ENCODE measurements around the gene CLDN20. TPM values are rescaled to one million over a fixed set of nuclear protein-coding genes. Genes with fewer than 3 reads are reported as not detected.

The CLDN20 gene
- total RNA-seq, 2 experiments from 2014 or later, result not detected

DNA sequence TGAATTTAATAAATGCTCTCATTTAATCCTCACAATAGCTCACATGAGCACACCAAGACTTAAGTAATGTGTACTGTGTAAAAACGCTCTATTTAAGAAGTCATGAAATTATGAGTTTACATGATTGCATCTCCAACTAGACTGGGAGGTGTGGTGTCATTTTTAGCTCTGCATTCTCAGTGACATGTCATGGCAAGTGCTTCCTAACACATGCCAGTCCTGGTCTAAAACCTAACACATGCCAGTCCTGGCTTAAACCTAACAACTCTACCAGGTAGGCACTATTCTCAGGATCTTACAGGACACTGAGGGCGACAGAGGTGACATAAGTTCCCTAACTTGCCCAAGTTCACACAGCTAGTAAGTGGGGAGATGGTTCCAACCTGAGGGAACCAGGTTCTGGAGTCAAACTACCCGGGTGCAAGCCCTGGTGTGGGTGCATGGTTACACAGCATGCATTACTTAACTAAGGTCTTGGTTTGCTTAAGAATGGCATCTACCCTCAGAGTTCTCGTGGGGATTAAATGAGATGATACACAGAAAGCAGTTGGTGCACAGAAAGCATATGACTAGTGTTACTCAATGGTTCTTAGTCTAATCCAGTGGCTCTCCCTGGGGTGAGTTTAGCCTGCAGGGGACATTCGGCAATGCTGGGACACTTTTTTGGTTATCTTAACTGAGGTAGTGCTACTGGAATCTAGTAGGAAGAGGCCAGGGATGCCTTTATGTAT lies 14.7 kb downstream of the CLDN20 start:
- H3K27ac Mint-ChIP-seq, result no peak overlapping the region

GRCh38 chr6:155284775-155285174 lies 21.0 kb downstream of the CLDN20 start:
- H3K9me3 Mint-ChIP-seq (ENCODE audit: low read depth), result no peaks in the 10 kb centered on the region

More for the DNA sequence above, 14.7 kb downstream of the CLDN20 start:
- H3K4me1 Mint-ChIP-seq, result peaks cover 2% of the 10 kb centered on the region
- no peaks in the 10 kb centered on the region for H3K9me3 Mint-ChIP-seq (ENCODE audit: low read depth)
- peaks cover 19% of the 10 kb centered on the region for H3K36me3 Mint-ChIP-seq
- no peaks in the 10 kb centered on the region for H3K27me3 Mint-ChIP-seq
- ATAC-seq, result no peak
- DNase-seq, result no peak
- no peak overlapping the region for H3K4me3 Mint-ChIP-seq
- CTCF ChIA-PET, result interaction anchor here (0.8 to 1.0 kb wide), 3 partner anchors 31 to 350 kb away, joined by 3 read pairs; no protein-coding TSS in a partner anchor

GRCh38 chr6:155287762-155288161 lies 23.9 kb downstream of the CLDN20 start:
- Mint-ChIP-seq H3K4me3 (no peak overlapping the region), H3K27me3 (no peaks in the 10 kb centered on the region), H3K36me3 (peaks cover 42% of the 10 kb centered on the region), H3K9me3 (ENCODE audit: low read depth) (no peaks in the 10 kb centered on the region), H3K27ac (no peak overlapping the region), H3K4me1 (peaks cover 12% of the 10 kb centered on the region)
- CTCF ChIA-PET, result interaction anchor here (2.7 kb wide), 1 partner anchor 11 kb away, joined by 10 read pairs; no protein-coding TSS in a partner anchor
- DNase-seq, result no peak
- ATAC-seq, result no peak

More at GRCh38 chr6:155284775-155285174, 21.0 kb downstream of the CLDN20 start:
- H3K4me1 Mint-ChIP-seq, result peaks cover 6% of the 10 kb centered on the region
- no peaks in the 10 kb centered on the region for H3K27me3 Mint-ChIP-seq
- no peak overlapping the region for H3K4me3 Mint-ChIP-seq
- no peak for DNase-seq
- peaks cover 34% of the 10 kb centered on the region for H3K36me3 Mint-ChIP-seq
- no peak overlapping the region for H3K27ac Mint-ChIP-seq
- no peak for ATAC-seq
- CTCF ChIA-PET, result interaction anchor here (1.5 kb wide), 1 partner anchor 10 kb away, joined by 3 read pairs; no protein-coding TSS in a partner anchor

DNA sequence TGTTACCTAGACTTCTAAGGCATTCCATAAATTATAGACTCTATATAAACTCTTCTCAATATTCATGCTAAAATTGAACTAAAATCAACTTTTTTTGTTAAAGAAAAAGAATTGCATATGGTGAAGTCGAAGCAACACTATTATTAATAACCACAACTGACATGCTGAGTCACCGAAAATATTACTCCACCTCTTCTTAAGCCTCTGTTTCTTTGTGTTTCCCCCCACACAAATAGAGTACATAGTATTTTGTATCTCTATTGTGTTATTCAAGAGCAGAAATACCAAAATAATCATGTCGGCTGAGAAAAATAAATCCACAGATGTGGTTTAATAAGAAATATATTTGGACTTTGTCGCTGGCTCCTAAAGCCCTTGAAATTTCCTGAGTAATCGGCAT lies 26.7 kb downstream of the CLDN20 start:
- no peaks in the 10 kb centered on the region for H3K27me3 Mint-ChIP-seq
- no peaks in the 10 kb centered on the region for H3K9me3 Mint-ChIP-seq (ENCODE audit: low read depth)
- CTCF ChIA-PET, result no interaction called here
- no peak overlapping the region for H3K4me3 Mint-ChIP-seq
- H3K4me1 Mint-ChIP-seq, result peaks cover 7% of the 10 kb centered on the region
- H3K36me3 Mint-ChIP-seq, result peaks cover 41% of the 10 kb centered on the region
- ATAC-seq, result no peak
- no peak for DNase-seq
- H3K27ac Mint-ChIP-seq, result no peak overlapping the region

- Mint-ChIP-seq H3K4me1 (peaks cover 7% of the 10 kb centered on the region), H3K27ac (no peak overlapping the region), H3K36me3 (peaks cover 45% of the 10 kb centered on the region), H3K27me3 (no peaks in the 10 kb centered on the region), H3K4me3 (no peak overlapping the region), H3K9me3 (ENCODE audit: low read depth) (no peaks in the 10 kb centered on the region)
- CTCF ChIA-PET, result no interaction called here
- DNase-seq (no peak), ATAC-seq (no peak)
Measured at GRCh38 chr6:155291291-155291690, 27.5 kb downstream of the CLDN20 start.

- CTCF ChIA-PET, result no interaction called here
- peaks cover 52% of the 10 kb centered on the region for H3K36me3 Mint-ChIP-seq
- no peak for DNase-seq
Measured at GRCh38 chr6:155292711-155293110, 28.9 kb downstream of the CLDN20 start.

GRCh38 chr6:155297669-155298068 lies 33.9 kb downstream of the CLDN20 start:
- H3K4me3 Mint-ChIP-seq, result no peak overlapping the region

More at GRCh38 chr6:155292711-155293110, 28.9 kb downstream of the CLDN20 start:
- Mint-ChIP-seq H3K4me3 (no peak overlapping the region), H3K27me3 (no peaks in the 10 kb centered on the region), H3K4me1 (peaks cover 10% of the 10 kb centered on the region), H3K9me3 (ENCODE audit: low read depth) (no peaks in the 10 kb centered on the region), H3K27ac (no peak overlapping the region)
- ATAC-seq, result no peak

DNA sequence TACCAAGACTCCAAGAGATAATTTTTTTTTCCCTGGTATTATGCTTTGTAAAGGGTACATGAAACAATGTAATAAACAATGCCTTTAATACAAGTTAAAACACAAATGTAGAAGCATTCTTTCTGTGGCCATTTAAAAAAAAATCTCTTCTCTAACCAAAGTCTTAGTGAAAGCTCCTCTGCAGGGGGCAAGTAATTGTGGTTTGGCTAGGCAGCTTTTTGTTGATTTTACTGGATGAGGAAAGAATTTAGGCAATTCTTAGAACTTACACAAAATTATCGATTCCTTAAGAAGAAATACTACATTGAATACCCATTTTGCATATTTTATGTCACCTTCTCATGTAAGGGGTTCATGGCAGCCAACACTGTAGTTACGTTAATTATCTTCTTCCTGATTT lies 38.1 kb downstream of the CLDN20 start:
- DNase-seq, result no peak
- peaks cover 2% of the 10 kb centered on the region for H3K9me3 Mint-ChIP-seq (ENCODE audit: low read depth)
- H3K4me1 Mint-ChIP-seq, result peaks cover 7% of the 10 kb centered on the region
- peaks cover 41% of the 10 kb centered on the region for H3K36me3 Mint-ChIP-seq
- CTCF ChIA-PET, result interaction anchor here (0.8 kb wide), 1 partner anchor 11 kb away, joined by 3 read pairs; no protein-coding TSS in a partner anchor
- H3K27me3 Mint-ChIP-seq, result no peaks in the 10 kb centered on the region
- H3K4me3 Mint-ChIP-seq, result no peak overlapping the region
- no peak overlapping the region for H3K27ac Mint-ChIP-seq
- ATAC-seq, result no peak

More at GRCh38 chr6:155297669-155298068, 33.9 kb downstream of the CLDN20 start:
- no peaks in the 10 kb centered on the region for H3K27me3 Mint-ChIP-seq
- H3K4me1 Mint-ChIP-seq, result peaks cover 4% of the 10 kb centered on the region
- no peak for DNase-seq
- ATAC-seq, result no peak
- no peaks in the 10 kb centered on the region for H3K9me3 Mint-ChIP-seq (ENCODE audit: low read depth)
- no peak overlapping the region for H3K27ac Mint-ChIP-seq
- peaks cover 38% of the 10 kb centered on the region for H3K36me3 Mint-ChIP-seq
- CTCF ChIA-PET, result no interaction called here

DNA sequence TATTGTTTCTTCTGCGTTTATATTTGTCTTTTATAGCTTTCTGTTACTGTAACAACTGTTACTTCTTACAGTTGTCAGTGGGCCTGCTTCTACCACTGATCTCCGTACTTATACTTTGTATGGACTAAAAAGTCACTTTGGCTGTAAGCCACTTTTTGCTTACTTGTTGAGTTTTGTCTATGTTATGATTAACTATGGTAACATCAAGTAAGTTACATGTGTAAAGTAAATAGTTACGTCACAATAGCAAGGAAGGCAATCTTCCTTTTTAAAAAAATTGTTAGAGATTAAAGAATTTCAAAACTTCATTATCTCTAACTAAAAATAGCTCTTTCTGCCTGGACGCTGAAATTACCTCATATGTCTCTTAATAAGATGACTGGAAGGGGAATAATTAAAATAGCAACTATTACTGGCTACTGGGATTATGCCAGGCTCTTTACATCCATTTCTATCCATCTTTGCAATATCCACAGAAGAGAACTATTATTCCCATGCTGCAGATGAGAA lies 39.6 kb downstream of the CLDN20 start:
- CTCF ChIA-PET, result interaction anchor here (1.4 to 2.6 kb wide), 2 partner anchors 11 to 126 kb away, joined by 4 to 8 read pairs; partner anchors contain the start of gene TFB1M
- ATAC-seq (no peak), DNase-seq (no peak)
- H3K4me3 Mint-ChIP-seq, result no peak overlapping the region
- no peak overlapping the region for H3K27ac Mint-ChIP-seq
- no peaks in the 10 kb centered on the region for H3K27me3 Mint-ChIP-seq
- H3K36me3 Mint-ChIP-seq, result peaks cover 45% of the 10 kb centered on the region
- H3K4me1 Mint-ChIP-seq, result peaks cover 7% of the 10 kb centered on the region
- H3K9me3 Mint-ChIP-seq (ENCODE audit: low read depth), result peaks cover 2% of the 10 kb centered on the region

DNA sequence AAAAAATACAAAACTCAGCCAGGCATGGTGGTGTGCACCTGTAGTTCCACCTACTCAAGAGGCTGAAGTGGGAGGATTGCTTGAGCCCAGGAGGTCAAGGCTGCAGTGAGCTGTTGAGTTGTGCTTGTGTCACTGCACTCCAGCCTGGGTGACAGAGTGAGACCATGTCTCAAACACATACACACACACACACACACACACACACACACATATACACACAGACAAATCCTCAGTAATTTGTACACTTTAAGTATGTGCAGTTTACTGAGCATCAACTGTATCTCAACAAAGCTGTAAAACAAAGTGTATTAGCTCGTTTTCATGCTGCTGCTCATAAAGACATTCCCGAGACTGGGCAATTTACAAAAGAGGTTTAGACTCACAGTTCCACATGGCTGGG lies 43.1 kb downstream of the CLDN20 start:
- CTCF ChIA-PET, result interaction anchor here (0.6 to 3.2 kb wide), 2 partner anchors 10 to 379 kb away, joined by 3 to 12 read pairs; no protein-coding TSS in a partner anchor
- Mint-ChIP-seq H3K27ac (peak overlapping the region; percentile 4), H3K27me3 (no peaks in the 10 kb centered on the region), H3K9me3 (ENCODE audit: low read depth) (peaks cover 2% of the 10 kb centered on the region), H3K36me3 (peaks cover 55% of the 10 kb centered on the region), H3K4me3 (no peak overlapping the region), H3K4me1 (peaks cover 26% of the 10 kb centered on the region)
- DNase-seq (no peak), ATAC-seq (peak; percentile 45)

DNA sequence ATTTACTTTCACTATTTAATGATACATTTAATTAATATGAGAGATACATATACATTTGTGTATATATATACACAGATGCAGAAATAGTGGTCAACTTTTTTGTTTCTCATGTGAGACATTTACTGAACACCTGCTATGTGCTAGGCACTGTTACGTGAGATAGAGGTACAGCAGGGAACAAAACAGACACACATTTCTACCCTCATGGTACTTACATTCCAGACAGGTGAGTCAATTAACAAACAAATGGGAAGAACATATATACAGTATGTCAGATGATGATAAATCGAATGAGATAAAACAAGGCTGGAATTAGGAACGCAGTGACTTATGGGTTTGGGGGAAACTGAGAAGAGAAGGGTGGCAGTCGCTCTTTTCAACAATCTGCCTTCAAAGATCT lies 45.3 kb downstream of the CLDN20 start:
- CTCF ChIA-PET, result no interaction called here
- no peak for ATAC-seq
- peaks cover 55% of the 10 kb centered on the region for H3K36me3 Mint-ChIP-seq

GRCh38 chr6:155310596-155310995 lies 46.8 kb downstream of the CLDN20 start:
- Mint-ChIP-seq H3K27ac (no peak overlapping the region), H3K27me3 (no peaks in the 10 kb centered on the region), H3K4me3 (no peak overlapping the region), H3K4me1 (peaks cover 47% of the 10 kb centered on the region), H3K36me3 (peaks cover 48% of the 10 kb centered on the region), H3K9me3 (ENCODE audit: low read depth) (no peaks in the 10 kb centered on the region)
- no peak for DNase-seq
- no peak for ATAC-seq
- CTCF ChIA-PET, result interaction anchor here (1.4 to 1.7 kb wide), 2 partner anchors 133 to 139 kb away, joined by 4 to 5 read pairs; no protein-coding TSS in a partner anchor

More for the DNA sequence above, 45.3 kb downstream of the CLDN20 start:
- peaks cover 41% of the 10 kb centered on the region for H3K4me1 Mint-ChIP-seq
- no peaks in the 10 kb centered on the region for H3K27me3 Mint-ChIP-seq
- no peak for DNase-seq
- no peak overlapping the region for H3K27ac Mint-ChIP-seq
- H3K9me3 Mint-ChIP-seq (ENCODE audit: low read depth), result peaks cover 2% of the 10 kb centered on the region
- H3K4me3 Mint-ChIP-seq, result no peak overlapping the region

- H3K4me3 Mint-ChIP-seq, result no peak overlapping the region
- peaks cover 47% of the 10 kb centered on the region for H3K36me3 Mint-ChIP-seq
- CTCF ChIA-PET, result interaction anchor here (1.4 to 1.7 kb wide), 3 partner anchors 10 to 139 kb away, joined by 3 to 5 read pairs (median 4); no protein-coding TSS in a partner anchor
- peaks cover 48% of the 10 kb centered on the region for H3K4me1 Mint-ChIP-seq
- DNase-seq, result no peak
- H3K27me3 Mint-ChIP-seq, result no peaks in the 10 kb centered on the region
- no peak for ATAC-seq
- H3K9me3 Mint-ChIP-seq (ENCODE audit: low read depth), result no peaks in the 10 kb centered on the region
- no peak overlapping the region for H3K27ac Mint-ChIP-seq
Measured at GRCh38 chr6:155311086-155311485, 47.3 kb downstream of the CLDN20 start.

Measured in activated CD8-positive, alpha-beta memory T cell treated with anti-CD3 and anti-CD28 coated beads, Interleukin-2, amount 10 ng/mL, durations not matched to agents 7 days and 5 days (primary cell).